HG03571 (cell line): ENCODE data around the gene COTL1.
A peak's percentile ranks its signal among the peaks of the same experiment; 100 is the strongest.

Experiments used
- ATAC-seq: cut with Tn5 transposase; IDR thresholded peaks from one replicate; pipeline ENCODE4 v1.9.1; 2021; ENCODE audit not compliant: unreplicated experiment

The COTL1 gene

DNA sequence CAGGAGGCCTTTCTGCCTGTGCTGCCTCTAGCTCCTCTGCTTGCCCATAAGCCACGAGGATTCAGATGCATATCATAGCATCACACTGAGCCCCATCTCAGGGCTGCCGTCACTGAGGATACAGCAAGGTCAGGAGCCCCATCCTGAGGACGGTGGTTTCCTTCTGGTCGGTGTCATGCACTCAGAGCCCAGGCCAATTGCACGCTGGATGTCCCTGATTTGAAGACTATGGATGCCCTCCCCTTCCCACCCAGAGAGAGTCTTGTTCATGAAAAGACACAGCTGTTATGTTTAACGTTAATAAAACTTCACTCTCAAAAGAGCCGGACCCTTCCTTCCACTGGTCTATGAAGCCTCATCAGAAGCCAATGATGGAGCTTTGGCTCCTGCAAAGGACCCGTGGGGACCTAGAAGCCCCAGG lies 19.9 kb downstream of the COTL1 start:
- no peak for ATAC-seq

- ATAC-seq = no peak
These were observed 20.4 kb downstream of the COTL1 start for GRCh38 chr16:84597528-84597896.

- no peak for ATAC-seq
These were observed 20.9 kb downstream of the COTL1 start for GRCh38 chr16:84596801-84597527.

DNA sequence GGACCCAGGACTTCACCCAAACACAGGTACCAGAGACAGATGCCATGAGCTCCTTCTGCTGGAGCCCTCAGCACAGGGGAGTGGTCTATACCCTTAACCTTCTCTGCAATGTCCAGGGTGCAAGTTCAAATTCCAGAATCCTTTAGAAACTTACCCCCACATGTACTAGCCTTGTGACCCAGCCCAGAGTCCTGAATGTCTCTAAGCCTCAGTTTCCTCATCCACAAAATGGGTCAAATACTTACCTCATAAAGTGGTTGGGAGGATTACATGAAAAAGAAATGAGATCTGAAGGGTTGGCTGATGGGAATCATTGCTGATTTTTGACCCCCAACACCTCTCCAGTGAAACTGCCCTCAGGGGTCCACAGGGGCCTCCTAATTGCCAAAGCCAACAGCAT lies 21.7 kb downstream of the COTL1 start:
- no peak for ATAC-seq

DNA sequence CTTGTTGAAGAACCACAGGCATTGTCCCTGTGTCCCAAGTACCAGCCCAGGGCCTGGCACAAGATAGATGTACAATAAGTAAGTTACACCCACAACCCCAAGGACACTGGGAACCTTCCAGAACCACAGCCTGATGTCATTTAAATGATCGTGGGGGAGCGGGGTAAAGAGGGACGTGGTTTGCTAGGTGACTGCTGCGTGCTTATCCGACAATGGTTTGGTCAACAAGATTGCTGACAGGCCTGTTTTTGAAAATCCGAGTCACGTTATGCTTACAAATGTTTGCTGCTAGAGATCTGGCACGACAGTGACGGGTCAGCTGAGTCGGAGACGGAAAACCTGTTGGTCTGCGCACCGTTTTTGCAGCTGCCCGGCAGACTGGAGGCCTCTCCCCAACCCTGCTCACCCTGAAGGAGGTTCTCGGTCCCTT lies 22.8 kb downstream of the COTL1 start:
- ATAC-seq = no peak

DNA sequence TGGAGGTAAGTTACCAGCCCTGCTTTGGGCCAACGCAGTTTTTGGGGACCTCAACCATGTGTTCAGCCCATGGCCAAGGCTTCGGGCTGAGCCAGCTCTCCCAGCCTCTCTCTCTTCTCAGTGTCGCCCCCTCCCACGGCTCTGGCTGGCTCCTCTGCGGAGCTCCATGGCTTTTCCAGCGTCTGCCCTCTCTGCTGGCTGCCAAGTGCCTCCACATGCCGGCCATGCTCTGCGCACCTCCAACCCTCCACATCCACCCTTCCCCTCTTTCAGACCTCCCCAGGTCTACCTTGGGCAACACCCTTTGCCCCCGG lies 23.2 kb downstream of the COTL1 start:
- no peak for ATAC-seq

DNA sequence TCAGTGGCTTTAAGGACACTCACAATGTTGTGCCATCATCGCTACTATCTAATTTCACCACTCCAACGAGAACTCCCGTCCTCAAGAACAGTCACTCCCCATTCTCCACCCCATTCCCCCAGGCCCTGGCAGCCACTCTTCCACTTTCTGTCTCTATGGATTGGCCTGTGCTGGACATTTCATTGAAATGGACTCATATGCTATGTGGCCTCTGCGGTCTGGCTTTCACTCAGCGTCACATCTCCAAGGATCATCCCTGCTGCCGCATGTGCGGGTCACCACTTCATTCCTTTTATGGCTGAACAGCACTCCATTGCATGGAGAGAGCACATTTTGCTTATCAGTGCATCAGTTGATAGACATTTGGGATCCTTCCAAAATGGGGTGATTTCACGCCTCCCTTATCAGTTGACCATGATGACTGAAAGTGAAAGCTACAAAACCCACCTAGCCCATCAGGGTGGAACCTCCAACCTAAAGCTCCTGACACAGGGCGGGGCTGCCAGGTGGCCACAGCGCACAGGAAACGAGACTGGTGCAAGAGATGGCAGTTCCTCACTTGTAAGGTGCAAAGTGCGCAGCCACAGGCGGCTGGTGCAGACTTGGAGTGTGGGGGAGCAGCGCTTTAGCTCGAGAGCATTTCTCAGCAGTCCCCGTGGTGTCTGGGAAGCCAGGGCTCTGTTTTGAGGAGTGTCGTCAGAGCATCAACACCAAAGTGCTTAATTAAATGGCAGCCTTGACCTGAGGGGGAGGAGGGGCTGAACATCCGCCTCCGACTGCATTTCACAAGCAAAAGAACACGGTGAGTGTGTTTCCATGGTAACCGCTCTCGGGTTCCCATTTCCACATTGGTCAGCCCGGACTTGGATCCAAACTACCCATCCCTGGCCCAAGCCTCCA lies 23.8 kb downstream of the COTL1 start:
- peak; percentile 85 for ATAC-seq

- ATAC-seq = no peak
These were observed 25.2 kb downstream of the COTL1 start for GRCh38 chr16:84592718-84593117.

DNA sequence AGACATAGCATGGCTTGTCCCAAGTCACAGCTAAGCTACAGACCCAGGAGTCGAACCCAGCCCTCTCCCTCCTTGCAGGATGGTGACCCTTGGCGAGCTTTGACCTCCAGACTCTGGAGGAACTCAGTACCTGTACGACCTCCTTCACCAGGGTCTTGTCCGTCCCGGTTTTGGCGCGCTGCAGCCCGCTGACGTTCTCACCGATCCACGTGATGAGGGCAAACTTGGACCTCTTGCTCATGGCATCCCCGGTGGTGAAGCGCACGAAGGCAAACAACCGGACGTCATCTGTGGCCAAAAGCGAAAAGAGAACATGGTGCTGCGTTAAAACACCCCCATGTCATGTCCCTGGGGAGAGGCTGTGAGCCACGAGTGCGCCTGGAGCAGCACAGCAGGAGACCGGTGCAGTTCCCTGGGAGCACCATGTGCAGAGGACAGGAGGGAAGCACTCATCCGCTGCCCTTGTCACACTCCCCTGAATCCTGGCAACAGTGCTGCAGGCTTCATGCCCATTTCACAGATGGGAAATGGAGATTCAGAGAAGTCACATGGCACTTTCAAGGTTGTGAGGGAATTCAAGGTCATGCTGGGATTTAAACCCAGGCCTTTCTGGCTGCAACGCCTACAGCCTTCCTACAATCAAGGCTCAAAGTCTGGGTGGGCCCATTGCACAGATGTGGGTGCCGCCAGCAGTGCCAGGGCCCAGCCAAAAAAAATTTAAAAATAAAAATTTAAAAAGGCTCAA lies 27.7 kb downstream of the COTL1 start:
- no peak for ATAC-seq

GRCh38 chr16:84588991-84589390 lies 28.9 kb downstream of the COTL1 start:
- ATAC-seq = no peak

GRCh38 chr16:84585886-84586285 lies 32.0 kb downstream of the COTL1 start:
- ATAC-seq = no peak

DNA sequence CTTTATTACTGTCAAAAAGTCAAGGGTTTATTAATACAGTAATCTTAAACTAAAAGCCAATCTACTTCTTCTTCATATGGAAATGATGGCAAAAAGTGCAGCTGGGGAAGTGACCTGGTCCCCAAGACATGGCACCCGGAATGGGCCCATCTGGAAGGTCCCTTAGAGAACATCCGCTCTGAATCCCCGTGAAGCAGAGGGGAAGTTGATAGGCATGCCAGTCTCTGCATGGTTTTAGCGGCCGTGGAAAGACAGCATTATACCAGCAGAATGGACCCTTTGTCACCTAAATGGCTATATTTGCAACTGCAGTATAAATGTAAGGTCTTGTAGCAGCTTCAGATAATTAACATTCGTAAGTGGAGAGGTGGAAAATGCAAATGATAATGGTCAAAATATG lies 32.4 kb downstream of the COTL1 start:
- no peak for ATAC-seq

- ATAC-seq = no peak
These were observed 33.2 kb downstream of the COTL1 start for GRCh38 chr16:84584678-84585077.

- ATAC-seq = no peak
These were observed 33.9 kb downstream of the COTL1 start for GRCh38 chr16:84583995-84584394.

GRCh38 chr16:84582958-84583516 lies 34.8 kb downstream of the COTL1 start:
- no peak for ATAC-seq

- ATAC-seq = no peak
These were observed 36.7 kb downstream of the COTL1 start for GRCh38 chr16:84581158-84581557.

GRCh38 chr16:84579936-84580335 lies 37.9 kb downstream of the COTL1 start:
- no peak for ATAC-seq

DNA sequence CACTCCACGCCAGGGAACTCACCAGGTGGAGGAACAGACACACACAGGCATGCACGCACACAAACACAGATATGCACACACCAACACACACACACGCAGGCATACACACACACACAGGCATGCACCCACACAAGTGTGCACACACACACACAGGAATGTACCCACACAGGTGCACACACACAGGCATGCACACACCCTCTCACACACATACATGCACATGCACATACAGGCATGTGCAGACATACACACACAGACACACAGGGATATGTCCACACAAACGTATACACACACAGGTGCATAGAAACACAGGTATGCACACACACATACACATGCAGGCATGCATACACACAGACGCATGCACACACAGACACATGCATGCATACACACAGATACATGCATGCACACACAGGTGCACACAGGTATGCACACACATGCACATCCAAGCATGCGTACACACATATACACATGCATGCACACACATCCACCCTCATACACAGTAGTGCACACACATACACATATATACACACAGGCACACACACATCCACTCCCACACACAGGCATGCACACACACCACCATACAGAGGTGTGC lies 39.2 kb downstream of the COTL1 start:
- ATAC-seq = no peak

GRCh38 chr16:84577034-84577803 lies 40.7 kb downstream of the COTL1 start:
- ATAC-seq = no peak

DNA sequence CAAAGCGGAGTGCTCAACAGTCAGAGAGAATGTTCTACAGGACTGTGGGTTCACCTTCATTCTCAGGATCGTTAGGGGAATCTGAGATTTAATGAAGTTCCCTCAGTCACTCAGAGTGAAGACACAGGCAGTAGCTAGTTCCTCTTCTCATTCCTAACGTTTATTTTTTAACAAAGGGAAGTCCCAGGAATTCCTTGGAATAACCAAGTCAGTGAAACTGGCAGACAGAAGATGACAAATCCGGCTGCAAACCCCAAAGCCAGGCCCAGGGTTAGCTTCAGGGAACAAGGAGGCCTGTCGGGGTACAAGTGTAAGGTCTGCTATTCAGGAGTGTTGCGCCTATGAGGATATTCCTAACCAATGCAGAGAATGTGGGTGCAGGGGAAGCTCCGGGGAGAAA lies 42.0 kb downstream of the COTL1 start:
- ATAC-seq = no peak
